HG02759 (cell line): Measurements from ENCODE around the gene TMEM97.
"Not testable (repeated sequence)": the region's sequence is repeated elsewhere in the genome, so short reads cannot be mapped to it uniquely, and the experiment has no call there.

Experiments used
- ATAC-seq: cut with Tn5 transposase; IDR thresholded peaks from one replicate; pipeline ENCODE4 v1.9.1; 2021; ENCODE audit warnings: mild to moderate bottlenecking, moderate library complexity; ENCODE audit not compliant: unreplicated experiment

Gene TMEM97

GRCh38 chr17:28318759-28319597 lies at the start of gene TMEM97:
TMEM97 (plus strand) TSS chr17:28319200; CDS start chr17:28319240, 40 bp downstream.
- ATAC-seq = peak; percentile 96

DNA sequence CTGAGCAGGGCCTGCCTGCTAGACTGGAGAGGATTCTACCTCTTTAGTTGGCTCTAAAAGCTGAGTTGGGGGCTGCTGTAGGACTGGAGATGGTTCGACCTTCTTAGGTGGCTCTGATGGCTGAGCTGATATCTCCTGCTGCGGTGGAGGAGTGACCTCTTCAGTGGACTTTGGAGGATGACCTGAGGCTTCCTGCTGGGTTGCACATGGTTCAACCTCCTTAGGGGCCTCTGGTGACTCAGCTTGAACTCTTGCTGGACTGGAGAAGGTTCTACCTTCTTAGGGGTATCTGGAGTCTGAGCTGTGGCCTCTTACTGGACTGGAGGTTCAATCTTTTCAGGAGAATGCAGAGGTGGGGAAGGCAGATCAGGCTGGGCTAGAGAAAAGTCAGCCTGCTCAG lies 48.9 kb upstream of the TMEM97 start:
- ATAC-seq = no peak

- ATAC-seq = no peak
These were observed 48.1 kb upstream of the TMEM97 start for GRCh38 chr17:28270926-28271325.

DNA sequence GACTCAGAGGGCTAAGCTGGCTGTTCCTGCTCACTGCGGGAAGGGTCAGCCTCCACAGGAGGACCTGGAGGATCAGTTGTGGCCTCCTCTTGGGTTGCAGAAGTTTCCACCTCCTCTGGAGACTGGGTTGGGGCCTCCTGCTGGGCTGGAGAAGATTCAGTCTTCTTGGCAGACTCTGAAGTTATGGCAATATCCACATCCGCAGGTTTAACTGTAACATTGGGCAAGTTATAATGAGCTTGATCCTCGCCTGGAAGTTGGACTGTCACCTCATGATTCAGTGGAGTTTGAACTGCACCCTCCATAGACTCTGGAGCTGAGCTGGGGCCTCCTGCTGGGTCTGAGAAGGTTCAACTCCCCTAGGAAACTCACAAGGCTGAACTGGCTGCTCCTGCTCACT lies 47.6 kb upstream of the TMEM97 start:
- no peak for ATAC-seq

GRCh38 chr17:28272166-28272565 lies 46.8 kb upstream of the TMEM97 start:
- ATAC-seq = no peak

DNA sequence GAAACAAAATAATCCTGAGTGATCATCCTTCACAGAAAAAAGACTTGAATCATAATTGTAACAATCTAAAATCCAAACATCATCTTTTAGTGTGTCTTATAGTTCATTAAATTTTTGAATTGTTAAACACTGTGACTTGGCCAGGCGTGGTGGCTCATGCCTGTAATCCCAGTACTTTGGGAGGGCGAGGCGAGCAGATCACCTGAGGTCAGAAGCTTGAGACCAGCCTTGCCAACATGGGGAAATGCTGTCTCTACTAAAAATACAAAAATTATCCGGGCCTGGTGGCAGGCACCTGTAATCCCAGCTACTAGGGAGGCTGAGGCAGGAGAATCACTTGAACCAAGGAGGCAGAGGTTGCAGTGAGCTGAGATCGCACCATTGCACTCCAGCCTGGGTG lies 45.7 kb upstream of the TMEM97 start:
- ATAC-seq = not testable (repeated sequence)

- ATAC-seq = no peak
These were observed 44.3 kb upstream of the TMEM97 start for GRCh38 chr17:28274591-28275265.

GRCh38 chr17:28276011-28276410 lies 43.0 kb upstream of the TMEM97 start:
- ATAC-seq = no peak

DNA sequence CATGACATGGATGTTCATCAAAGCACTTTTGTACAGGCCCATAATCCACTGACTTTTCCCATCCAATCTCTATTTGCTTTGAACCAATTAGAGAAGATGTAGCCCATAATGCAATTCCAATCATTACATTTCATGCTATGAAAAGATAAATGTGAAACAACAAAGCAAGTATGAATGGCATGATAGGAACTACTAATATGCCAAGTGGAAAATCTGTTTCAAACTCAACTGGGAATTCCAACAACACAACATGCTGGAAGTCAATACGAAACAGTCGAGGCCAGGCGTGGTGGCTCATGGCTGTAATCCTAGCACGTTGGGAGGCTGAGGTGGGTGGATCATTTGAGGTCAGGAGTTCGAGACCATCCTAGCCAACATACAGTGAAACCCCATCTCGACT lies 39.6 kb upstream of the TMEM97 start:
- no peak for ATAC-seq

- ATAC-seq = no peak
These were observed 38.2 kb upstream of the TMEM97 start for GRCh38 chr17:28280826-28281225.

DNA sequence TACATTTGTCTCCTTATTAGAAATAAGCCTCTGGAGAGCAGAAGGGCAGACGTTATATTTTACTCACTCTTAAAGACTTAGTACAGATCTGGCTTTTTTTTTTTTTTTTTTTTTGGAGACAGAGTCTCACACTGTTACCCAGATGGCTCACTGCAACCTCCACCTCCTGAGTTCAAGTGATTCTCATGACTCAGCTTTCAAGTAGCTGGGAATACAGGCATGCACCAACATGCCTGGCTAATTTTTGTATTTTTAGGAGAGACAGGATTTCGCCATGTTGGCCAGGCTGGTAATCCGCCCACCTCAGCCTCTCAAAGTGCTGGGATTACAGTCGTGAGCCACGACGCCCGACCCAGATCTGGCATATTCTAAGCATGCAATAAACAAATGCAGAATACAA lies 36.4 kb upstream of the TMEM97 start:
- ATAC-seq = no peak

DNA sequence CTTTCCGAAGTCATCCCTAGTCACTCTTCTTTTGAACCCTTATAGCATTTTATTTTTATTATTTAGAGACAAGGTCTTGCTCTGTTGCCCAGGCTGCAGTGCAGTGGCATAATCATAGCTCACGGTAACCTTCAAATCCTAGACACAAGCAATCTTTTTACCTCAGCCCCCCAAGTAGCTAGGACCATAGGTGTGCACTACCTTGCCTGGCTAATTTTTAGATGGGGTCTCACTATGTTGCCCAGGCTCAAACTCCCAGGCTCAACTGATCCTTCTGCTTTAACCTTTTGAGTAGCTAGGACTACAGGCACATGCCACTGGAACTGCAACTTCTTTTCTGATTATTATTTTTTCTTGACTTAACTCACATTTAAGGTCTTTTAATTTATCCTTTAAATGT lies 33.0 kb upstream of the TMEM97 start:
- no peak for ATAC-seq

GRCh38 chr17:28290703-28291102 lies 28.3 kb upstream of the TMEM97 start:
- ATAC-seq = no peak

- no peak for ATAC-seq
These were observed 27.1 kb upstream of the TMEM97 start for GRCh38 chr17:28291780-28292330.

- not testable (repeated sequence) for ATAC-seq
These were observed 26.1 kb upstream of the TMEM97 start for GRCh38 chr17:28292878-28293277.

GRCh38 chr17:28293994-28294393 lies 25.0 kb upstream of the TMEM97 start:
- ATAC-seq = no peak

GRCh38 chr17:28295677-28296578 lies 23.1 kb upstream of the TMEM97 start:
- ATAC-seq = no peak

DNA sequence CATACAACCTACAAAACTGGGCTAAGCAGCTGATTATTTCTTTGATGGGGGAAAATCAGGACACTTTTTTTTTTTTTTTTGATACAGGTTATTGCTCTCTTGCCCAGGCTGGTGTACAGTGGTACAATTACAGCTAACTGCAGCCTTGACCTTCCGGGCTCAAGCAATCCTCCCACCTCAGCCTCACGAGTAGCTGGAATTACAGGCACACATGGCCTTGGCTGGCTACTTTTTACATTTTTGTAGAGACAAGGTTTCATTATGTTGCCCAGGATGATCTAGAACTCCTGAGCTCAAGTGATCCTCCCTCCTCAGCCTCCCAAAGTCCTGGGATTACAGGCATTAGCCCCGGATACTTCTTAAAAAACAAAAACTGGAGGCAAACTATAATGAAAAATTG lies 20.6 kb upstream of the TMEM97 start:
- ATAC-seq = no peak

- ATAC-seq = no peak
These were observed 12.0 kb upstream of the TMEM97 start for GRCh38 chr17:28306954-28307401.

DNA sequence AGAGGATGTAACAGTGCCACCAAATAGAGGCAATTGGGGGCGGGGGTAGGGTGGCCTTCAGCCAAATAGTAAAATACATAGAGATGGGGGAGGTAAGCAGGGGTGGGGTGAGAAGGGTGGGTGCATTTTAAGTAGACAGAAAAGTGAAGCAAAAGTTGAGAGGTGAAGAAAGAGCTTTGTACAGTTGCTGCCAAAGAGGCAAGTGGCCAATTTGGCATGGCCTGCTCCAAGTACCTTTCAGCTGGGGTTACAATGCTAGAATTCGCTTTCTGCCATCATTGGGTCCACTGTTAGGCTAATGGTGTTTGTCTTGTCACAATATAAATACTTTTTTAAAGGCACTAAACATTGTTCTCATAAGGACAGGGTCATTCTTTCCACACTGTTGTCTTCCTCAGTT lies 5.2 kb upstream of the TMEM97 start:
- ATAC-seq = no peak
